IPS-11a (cell line): ENCODE results near the gene LOXL1.

Experiments used
- H3K4me3 ChIP-seq: one replicate; pipeline ENCODE4 v1.5.1; 2013; ENCODE audit warnings: low read depth, low read length, control low read depth

Gene LOXL1, protein sequence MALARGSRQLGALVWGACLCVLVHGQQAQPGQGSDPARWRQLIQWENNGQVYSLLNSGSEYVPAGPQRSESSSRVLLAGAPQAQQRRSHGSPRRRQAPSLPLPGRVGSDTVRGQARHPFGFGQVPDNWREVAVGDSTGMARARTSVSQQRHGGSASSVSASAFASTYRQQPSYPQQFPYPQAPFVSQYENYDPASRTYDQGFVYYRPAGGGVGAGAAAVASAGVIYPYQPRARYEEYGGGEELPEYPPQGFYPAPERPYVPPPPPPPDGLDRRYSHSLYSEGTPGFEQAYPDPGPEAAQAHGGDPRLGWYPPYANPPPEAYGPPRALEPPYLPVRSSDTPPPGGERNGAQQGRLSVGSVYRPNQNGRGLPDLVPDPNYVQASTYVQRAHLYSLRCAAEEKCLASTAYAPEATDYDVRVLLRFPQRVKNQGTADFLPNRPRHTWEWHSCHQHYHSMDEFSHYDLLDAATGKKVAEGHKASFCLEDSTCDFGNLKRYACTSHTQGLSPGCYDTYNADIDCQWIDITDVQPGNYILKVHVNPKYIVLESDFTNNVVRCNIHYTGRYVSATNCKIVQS

DNA sequence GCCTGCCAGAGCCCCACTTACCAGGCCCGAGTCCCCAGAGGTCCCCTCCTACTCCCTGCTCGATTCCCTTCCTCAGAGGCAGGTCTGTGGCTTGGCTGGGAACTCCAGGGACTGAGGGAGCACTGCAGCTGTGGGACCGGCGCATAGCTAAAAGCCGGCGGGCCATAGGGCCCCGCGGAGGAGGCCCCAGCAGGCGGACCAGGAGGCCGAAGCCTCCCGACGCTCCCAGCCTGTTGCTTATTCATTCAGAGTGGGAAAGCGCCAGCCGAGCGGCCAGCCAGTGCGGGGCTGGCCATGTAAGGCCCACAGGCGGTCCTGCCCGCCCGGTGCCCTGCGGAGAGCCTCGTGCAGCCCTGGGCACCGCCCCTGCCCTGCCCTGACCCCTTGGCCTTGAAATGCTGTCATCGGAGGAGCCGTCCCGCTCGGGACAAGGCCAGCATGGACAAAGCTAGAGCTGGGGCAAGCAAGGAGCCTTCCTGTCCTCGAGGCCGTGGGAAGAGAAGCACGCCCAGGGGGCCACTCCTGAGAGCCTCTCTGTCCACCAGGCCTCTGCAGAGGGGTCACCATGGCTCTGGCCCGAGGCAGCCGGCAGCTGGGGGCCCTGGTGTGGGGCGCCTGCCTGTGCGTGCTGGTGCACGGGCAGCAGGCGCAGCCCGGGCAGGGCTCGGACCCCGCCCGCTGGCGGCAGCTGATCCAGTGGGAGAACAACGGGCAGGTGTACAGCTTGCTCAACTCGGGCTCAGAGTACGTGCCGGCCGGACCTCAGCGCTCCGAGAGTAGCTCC lies at the start of gene LOXL1:
Gene LOXL1, plus strand, starts transcription at position 244 of the 784 bp plus-strand sequence. Its CDS starts 322 bp downstream, at position 566.
- peak within 1 kb of the TSS; percentile 43 for H3K4me3 ChIP-seq

DNA sequence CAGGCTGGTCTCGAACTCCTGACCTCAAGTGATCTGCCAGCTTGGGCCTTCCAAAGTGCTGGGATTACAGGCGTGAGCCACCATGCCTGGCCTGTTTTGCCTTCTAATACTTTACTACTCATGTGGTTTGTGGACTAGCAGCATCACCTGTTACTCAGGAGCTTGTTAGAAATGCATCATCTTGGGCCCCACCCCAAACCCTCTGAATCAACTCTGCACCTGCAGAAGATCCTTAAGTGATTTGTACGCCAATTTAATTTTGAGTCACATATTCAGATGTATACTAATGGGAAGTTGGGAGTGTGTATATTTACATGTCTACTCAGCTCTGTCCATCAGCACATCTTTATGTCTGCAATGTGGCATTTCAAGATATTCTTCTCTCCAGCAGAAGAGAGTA lies 46.8 kb upstream of the LOXL1 start:
- H3K4me3 ChIP-seq: no peak overlapping the region

DNA sequence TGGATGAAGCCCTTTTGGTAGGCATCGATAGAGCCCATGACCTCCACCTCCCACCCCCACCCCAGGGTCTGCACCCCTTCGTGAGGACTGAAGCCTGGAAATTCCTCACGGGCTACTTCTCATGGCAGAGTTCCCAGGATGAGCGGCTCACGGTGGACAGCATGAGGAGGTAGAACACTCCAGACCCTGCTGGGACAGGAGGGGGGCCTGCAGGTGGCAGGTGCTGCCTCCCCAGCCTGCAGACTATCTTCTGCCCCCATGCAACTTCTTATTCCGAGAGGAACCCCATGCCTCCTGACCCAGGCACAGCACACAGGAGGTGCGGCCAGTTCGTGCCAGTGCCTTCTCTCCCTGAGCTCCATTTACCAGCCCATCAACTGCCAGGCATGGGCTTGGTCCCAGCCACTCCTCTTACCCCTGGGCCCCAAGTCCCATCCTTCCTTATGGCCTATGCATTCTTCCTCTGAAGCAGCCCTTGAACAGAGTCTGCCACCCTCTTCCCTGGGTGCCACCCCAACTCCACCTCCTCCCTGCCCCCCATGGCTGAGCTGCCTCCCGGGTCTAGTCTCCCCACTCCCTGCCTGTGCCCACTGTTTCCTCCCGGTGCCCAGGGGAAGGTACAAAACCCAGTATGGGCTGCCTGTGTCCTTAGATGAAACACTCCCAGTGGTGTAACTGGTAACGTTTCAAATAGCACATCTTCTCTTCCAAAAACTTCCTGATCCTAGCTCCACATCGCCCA lies 44.5 kb upstream of the LOXL1 start:
- no peak overlapping the region for H3K4me3 ChIP-seq

DNA sequence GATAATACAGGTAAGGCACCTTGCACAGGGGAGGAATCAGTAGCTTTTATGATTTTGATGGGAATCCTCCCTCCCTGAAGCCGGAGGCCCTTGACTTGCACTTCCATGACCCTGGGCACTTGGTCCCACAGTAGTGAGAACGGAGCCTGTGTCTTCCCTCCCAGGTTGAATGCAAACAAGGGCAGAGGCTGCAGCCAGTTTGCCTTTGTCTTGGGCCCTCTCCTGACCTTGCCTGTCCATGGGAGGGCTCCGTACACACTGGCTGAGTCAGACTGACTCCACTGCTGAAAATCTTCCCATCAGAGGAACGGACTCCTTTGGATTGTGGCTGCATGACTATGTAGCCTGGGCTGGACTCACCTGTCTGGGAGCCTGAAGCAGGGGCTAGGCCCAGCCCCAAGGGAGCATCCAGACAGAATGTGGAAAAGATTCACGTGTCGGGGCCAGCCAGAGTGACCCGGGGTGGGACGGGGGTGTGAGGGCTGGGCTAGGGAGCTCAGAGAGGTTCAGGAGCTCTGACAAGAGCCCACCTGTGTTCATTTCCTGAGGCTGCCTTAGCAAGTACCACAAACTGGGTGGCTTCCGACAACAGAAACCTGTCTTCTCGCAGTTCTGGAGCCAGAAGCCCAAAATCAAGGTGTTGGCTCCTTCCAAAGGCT lies 43.4 kb upstream of the LOXL1 start:
- H3K4me3 ChIP-seq: no peak overlapping the region

DNA sequence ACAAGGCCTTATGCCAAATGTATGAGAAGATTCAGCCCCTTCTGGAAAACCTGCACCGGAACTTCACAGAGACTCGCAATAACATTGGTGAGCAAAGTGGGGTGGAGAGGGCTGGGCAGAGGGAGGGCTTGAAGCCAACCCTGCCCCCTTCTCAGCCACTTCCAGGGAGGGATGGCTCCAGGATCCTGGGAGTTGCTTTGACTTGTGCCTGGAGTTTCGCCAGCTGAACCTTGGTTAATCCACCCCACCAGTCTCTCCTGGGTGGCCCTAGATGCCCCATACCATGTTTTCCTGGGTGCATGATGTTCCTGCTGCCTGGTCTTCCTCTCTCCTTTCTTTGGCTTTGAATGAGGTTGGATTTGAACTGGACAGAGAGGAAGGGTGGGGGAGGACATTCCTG lies 42.1 kb upstream of the LOXL1 start:
- no peak overlapping the region for H3K4me3 ChIP-seq

DNA sequence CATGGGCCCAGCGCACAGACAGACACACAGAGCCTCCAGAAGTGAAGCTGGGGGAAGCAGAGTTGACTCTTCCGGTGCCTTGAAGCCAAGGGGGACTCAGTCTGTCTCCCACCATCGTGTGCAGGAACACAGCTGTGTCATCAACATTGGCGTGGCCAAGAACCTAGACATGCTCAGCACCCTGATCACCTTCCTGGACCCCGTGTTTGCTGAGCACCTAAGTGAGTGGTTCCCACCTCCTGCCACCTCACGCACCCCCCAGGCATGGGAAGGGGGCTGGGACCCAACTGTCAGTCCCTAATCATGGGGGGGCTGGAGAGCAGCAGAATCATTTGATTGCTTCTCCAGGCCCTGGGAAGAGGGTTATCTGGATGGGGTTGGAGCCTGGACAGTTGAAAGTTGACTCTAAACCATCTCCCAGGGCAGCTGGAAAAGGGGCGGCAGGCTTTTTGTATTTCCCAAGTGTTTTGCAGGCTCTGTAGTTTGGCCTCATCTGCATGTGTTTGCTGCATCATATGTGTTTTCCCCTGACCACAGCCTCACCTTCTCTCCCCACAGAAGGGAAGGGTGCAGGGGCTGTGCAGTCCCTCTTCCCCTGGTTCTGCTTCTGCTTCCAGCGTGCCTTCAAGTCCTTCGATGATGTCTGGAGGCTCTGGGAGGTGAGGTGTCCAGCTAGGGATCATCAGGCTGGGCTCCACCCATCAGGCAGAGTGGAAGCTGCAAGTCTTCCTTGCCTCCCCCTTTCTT lies 40.1 kb upstream of the LOXL1 start:
- no peak overlapping the region for H3K4me3 ChIP-seq

DNA sequence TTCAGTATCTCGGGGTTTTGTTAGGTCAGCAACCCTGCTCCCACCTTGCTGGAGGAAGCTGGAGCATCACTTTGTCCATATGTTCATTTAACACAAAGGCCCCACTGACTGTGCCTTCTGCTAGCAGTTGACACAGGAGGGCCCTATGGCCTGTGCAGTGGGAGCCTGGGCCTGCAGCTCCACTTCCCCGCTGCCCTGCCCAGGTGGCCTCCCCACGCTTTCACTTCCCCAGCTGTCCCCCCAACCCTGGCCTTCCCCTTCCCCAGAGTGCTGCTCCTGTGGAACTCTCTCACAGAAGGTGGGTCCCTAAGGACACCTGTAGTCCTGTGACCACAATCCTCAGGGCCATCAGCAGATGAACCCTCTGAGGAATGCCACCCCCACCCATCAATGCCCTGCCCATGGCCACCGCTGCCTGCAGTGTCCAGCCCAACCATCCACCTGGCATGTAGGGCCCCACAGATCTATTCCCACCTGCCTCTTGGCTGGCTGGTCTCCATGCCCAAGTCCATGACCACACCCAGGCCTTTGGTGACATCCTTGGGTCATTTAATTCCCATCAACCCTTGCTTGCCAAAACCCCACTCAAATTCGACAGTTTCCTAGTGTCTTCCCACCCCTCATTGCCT lies 39.4 kb upstream of the LOXL1 start:
- H3K4me3 ChIP-seq: no peak overlapping the region

DNA sequence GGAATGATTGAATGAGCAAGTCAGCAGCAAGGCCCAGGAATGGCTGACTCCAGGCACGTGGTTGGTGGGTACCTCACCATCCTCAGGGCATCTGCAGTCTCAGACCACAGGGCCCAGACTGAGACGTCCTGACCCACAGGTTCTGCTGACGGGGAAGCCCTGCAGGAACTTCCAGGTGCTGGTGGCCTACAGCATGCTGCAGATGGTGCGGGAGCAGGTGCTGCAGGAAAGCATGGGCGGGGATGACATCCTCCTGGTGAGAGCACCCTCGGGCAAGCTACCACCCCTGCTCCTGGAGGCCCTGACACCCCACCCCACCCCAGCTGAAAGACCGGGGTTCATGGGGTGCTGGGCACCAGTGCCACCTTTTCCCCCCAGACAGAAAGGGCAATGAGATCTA lies 38.8 kb upstream of the LOXL1 start:
- no peak overlapping the region for H3K4me3 ChIP-seq

DNA sequence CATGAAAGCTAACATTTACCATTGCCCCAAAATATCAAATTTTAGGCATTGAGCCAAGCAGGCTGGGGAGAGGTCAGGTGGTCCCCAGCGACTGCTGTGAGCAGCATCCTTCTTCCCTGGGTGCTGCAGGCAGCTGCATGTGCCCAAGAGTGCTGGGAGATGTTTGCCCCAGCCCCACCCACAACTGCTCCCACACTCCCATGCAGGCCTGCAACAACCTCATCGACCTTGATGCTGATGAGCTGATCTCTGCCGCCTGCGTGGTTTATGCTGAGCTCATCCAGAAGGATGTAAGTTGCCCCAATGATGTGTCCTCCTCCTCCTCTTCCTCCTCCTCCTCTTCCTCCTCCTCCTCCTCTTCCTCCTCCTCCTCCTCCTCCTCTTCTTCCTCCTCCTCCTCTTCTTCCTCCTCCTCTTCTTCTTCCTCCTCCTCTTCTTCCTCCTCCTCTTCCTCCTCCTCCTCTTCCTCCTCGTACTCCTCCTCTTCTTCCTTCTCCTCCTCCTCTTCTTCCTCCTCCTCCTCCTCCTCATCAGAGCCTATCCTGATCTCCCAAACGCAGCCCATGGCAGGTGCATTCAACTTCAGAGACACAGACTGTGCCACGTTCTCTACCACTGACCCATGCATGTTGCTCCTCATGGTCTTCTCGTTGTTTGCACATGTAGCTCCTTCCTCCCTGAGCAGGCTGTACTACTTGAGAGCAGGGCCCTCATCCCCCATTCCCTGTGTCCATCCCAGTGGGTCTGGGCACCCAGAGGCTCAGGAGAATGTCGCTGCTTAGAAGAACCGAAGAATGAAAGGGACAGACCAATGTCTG lies 37.8 kb upstream of the LOXL1 start:
- no peak overlapping the region for H3K4me3 ChIP-seq

DNA sequence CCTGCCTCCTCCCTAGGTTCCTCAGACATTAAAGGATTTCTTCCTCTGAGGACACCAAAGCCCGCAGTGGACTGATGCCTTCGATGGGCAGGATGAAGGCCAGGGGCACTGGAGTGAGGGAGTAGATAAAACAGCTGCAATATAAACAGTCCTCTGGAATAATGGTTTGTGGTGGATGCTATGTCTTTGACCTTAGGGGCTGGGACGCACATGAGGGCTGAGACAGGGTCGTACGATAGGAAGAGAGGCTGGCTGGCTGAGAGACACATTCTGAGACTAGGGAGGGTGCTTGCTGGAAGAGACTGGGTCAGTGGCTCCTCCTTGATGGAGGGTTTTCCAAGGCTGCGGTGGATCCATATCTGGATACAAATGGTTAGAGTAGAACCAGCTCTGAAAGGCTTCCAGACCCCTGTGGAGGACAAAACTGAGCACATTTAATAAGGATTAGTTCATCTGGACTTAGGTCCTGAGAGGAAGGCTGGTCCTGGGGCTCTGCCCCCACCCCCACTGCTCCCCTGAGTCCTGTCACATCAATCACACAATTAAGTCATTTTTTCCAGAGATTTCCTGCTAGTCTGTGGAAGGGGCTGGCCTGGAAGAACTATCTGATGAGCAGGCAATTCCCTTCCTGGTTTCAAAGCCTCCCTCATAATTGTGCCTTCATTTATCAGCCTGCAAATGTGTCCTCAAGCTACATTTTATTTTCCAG lies 37.1 kb upstream of the LOXL1 start:
- H3K4me3 ChIP-seq: no peak overlapping the region

DNA sequence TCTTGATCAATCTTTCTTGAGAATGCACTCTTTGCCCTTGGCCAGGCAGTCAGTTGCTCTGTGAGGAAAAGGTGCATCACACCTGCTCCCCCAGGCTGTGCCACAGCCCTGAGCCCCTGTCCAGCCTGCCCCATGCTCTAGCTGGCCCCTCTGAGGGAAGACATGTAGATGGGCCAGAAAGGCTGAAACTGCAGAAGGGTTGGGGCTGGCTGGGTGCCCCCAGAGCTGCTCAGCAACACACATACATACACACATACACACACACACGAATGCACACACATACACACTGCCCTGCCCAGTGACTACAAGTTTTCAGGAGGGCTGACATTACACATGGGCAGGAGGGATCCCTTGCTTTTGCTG lies 36.5 kb upstream of the LOXL1 start:
- H3K4me3 ChIP-seq: no peak overlapping the region

DNA sequence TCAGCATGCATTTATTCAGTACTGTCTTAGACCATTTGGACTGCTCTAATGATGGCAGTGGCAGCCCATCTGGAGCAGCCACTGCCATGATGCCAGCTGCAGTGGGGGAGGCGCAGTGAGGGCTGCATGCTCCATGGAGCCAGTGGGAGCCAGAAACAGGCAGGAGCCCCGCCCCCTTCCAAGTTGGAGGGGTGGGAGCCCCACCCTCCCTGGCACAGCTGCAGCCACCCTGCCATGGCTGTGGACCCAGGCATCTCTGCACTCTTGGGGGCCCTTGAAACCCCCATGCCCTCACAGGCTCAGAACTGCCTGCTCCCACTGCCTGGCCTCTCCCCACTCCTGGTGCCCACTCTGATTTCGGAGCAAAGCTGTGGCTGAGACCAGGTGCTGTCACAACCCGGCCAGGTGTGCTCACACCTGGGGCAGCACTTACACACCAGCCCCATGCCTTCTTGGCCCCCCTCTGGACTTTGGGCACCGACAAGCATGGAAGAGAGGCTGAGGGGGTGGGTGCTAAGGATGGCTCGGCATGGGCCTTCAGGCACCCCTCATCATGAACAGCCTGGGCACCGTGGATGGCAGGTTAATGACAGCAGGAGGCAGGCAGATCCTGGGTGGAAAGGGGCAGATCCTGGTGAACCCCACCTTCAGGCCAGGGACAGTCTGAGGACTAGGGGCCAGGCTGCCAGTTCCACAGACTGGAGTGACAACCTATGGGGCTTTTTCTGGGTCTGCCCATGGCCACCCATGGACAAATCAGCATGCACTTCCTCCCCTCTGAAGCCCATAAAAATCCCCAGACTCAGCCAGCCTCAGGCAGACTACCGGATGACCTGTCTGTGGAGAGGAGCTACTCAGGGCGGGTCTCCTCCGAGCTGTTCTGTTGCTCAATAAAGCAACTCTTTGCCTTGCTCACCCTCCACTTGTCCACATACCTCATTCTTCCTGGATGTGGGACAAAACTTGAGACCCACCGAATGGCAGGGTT lies 34.6 kb upstream of the LOXL1 start:
- no peak overlapping the region for H3K4me3 ChIP-seq

DNA sequence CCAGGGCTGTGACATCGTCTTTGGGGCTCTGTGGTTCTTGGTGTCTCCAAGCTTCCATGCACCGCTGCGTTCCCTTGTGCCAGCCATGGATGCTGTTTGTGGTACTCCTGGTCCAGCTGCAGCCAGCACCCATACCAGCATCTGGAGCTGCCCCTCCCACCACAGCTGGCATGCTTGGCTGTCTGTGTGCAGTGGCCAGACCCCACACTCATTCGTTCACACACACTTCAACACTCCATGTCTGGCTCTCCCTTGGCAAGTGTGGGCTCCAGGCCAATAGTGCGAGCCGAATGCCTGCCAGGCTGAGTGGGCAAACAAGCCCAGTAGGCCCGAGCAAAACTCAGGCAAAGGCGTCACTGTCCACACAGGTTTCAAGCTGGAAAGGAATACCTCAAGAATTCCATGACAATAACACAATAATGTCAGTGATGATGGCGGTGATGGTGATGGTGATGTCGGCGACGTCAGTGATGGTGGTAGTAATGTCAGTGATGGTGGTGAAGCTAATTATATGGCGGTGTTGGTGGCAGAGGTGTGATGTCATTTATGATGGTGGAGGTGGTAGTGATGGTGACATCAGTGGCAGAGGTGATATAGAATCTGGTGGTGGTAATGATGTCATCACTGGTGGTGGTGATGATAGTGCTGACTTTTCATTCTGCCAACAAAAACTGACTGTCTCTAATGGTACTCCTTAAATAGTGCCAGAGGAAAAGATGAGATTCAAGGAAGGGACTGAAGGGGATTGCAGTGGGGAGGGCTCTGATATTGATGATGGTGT lies 33.6 kb upstream of the LOXL1 start:
- H3K4me3 ChIP-seq: no peak overlapping the region

DNA sequence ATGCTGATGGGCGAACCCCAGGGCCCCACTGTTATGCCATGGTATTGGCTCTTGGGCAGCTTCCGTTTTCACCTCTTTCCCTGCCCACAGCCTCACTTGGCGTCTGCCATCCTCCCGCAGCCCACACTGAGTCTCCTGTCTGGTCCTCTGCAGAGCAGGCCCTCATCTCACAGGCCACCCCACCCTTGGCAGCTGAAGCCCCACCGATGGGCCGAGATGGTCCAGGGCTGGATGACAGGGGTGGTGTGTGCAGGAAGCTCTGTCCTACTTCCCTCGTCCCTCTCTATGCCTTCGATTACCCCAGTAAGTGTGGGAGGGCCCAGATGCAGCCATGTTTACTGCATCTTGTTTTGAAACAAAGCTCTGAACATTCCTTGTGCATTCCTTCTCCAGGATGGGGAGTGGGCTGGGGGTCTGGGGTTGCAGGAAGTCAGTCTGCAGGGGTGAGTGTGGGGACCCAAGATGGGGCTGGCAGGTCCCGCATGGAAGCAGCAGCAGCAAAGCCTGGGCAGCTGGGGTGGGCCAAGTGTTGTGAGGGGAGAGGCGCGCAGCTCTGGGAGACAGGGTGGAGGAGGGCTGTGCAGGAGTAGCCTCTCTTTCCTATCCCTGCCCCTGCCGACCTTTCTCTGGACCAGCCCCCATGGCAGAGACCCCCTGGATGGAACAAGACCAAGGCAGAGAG lies 32.0 kb upstream of the LOXL1 start:
- no peak overlapping the region for H3K4me3 ChIP-seq

DNA sequence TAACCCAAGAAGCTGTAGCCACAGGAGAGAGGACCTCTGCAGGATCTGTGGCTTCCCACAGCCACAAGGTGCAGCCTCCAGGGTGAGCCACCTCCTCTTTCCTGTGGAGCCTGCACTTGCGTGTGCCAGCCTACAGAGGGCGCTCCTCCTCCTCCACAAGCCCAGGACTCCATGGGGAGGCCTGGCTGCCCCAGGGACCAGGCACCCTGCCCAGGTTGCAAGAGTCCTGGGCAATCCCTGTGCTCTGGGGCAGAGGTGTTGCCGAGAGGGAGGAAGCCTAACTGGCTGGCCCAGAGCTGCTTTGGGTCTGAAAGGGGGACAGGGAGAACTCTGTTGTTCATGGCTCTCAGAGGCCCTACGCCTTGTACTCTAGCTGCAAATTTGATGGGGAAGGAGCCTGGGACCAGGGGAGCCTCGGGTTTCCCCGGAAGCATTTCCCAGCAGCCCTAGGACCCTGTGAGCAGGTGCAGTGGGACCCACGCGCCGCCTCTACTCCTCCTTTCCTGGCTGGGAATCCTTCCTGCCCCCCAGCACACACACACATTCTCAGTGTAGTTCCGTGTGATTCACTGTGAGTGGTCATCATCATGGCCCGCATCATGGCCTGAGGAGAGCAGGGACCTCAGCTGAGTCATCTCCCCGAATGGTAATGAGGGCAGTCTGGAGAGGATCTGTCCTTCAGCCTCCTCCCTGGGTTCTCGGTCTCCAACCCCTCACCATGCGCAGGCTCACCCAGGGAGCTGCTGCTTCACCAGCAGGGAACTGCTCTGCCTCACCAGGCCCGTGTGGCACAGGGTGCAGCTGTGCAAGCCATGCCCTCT lies 28.6 kb upstream of the LOXL1 start:
- no peak overlapping the region for H3K4me3 ChIP-seq
